Activated CD4-positive, alpha-beta T cell treated with anti-CD3 and anti-CD28 coated beads for 1 hour (primary cell): ENCODE results near the gene MYL12B.
"Not testable (repeated sequence)": the region's sequence is repeated elsewhere in the genome, so short reads cannot be mapped to it uniquely, and the experiment has no call there.

Experiments
- DNase-seq: peaks from one replicate; pipeline ENCODE4 v3.0.0-alpha.2; 2020

Gene MYL12B

GRCh38 chr18:3305354-3305762 is 43.4 kb downstream of the MYL12B start:
- no peak for DNase-seq

DNA sequence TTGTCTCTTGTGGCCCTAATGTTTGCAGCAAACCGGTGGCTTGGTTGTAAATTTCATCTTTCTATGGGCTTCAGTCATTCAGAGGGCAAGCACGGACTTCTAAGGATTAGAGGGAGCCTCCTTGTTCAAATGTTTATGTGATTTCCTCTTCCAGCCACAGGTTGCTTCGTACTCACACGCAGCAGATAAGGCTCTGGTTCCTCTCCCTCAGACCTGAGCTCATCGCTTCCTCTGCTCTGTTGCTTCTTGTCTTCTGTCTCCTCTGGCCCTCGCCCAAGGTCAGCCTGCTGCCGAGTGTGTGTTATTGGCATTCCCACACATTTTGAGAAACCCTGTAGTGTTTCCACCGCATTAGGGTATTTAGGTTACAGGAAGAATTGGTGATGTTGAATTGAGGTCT is 44.0 kb downstream of the MYL12B start:
- DNase-seq, result no peak

GRCh38 chr18:3306391-3306790 is 44.5 kb downstream of the MYL12B start:
- DNase-seq, result no peak

DNA sequence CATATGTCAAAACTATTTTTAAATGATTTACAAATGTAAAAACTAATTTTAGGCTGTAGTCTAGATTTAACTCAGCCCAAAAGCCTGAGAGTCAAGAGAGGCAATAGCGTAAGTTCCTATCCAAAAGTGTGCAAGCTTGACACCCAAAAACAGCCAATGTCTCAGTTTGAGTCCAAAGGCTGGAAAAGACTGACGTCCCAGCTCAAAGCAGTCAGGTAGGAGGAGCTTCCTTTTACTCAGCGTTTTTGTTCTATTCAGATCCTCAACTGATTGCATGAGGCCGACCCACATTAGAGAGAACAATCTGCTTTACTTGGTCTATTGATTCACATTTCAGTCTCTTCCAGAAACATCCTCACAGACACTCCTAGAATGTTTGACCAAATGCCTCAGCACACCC is 51.8 kb downstream of the MYL12B start:
- no peak for DNase-seq

- not testable (repeated sequence) for DNase-seq
Measured at GRCh38 chr18:3315344-3315743, 53.4 kb downstream of the MYL12B start.

DNA sequence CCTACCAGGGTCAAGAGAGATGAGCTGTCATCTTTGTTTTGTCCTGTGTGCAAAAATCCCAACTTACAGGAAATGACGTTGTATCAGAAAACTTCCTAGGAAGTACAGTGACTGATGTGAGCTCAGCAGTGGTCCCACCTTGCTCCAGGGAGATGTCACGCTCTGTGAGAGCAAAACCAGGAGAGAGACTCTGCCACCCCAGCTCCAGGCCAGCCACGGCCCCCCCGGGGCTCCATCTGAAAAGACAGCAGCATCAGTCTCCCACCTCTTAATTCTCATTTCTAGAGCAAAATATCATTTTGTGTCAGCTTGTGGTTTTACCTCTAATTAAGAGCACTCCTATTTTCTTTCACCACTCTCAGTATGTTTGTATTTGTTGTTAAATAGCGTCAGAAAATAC is 57.5 kb downstream of the MYL12B start:
- DNase-seq, result no peak

- DNase-seq, result no peak
Measured at GRCh38 chr18:3319894-3320454, 58.0 kb downstream of the MYL12B start.

- DNase-seq, result no peak
Measured at GRCh38 chr18:3321133-3321812, 59.3 kb downstream of the MYL12B start.

GRCh38 chr18:3323900-3324299 is 62.0 kb downstream of the MYL12B start:
- DNase-seq, result no peak
